Fibroblast of lung (primary cell): Measurements from ENCODE around the gene FRS3. TPM values are rescaled to one million over a fixed set of nuclear protein-coding genes. Genes with fewer than 3 reads are reported as not detected.

Experiments used
- DNase-seq, 2 donors: peaks; one replicate each; pipeline versions ENCODE4 v3.0.0 to v3.0.0-alpha.2; 2010; ENCODE audit warnings: low read depth in 2 of 2
- H2AFZ ChIP-seq: 2 replicates; pipeline ENCODE4 v1.5.1; 2012; ENCODE audit warnings: low read length, control low read depth, inconsistent platforms
- H3K27ac ChIP-seq: 2 replicates; pipeline ENCODE4 v1.5.1; 2011; ENCODE audit warnings: low read length, control low read depth; ENCODE audit not compliant: insufficient read depth
- H3K27me3 ChIP-seq: 2 replicates; pipeline ENCODE4 v1.5.1; 2011; ENCODE audit warnings: mild to moderate bottlenecking, low read length; ENCODE audit not compliant: control insufficient read depth, insufficient read depth
- H3K36me3 ChIP-seq: 2 replicates; pipeline ENCODE4 v1.5.1; 2011; ENCODE audit warnings: low read length; ENCODE audit not compliant: control insufficient read depth, insufficient read depth
- H3K4me1 ChIP-seq: 2 replicates; pipeline ENCODE4 v1.5.1; 2011; ENCODE audit warnings: low read length; ENCODE audit not compliant: control insufficient read depth, insufficient read depth; ENCODE audit errors: extremely low read depth
- H3K4me2 ChIP-seq: 2 replicates; pipeline ENCODE4 v1.5.1; 2011; ENCODE audit warnings: low read length, control low read depth; ENCODE audit not compliant: insufficient read depth; ENCODE audit errors: extremely low read depth
- H3K4me3 ChIP-seq, 4 experiments: fragments of 200-600 bp in 1 of 4; sonication (generic) in 1 of 4; replicated peaks in 1 of 4; 2 replicates each; pipeline ENCODE4 v1.5.1; 2011 to 2016; ENCODE audit warnings: low read length in 4 of 4, low read depth in 3 of 4, mild to moderate bottlenecking in 3 of 4, control low read depth in 2 of 4, inconsistent platforms in 1 of 4, mixed read lengths in 1 of 4; ENCODE audit not compliant: insufficient read depth in 1 of 4; ENCODE audit errors: control extremely low read depth in 1 of 4
- H3K79me2 ChIP-seq: 2 replicates; pipeline ENCODE4 v1.5.1; 2012; ENCODE audit warnings: mild to moderate bottlenecking, low read length, inconsistent platforms; ENCODE audit not compliant: control insufficient read depth, insufficient read depth
- H3K9ac ChIP-seq: 2 replicates; pipeline ENCODE4 v1.5.1; 2011; ENCODE audit warnings: mild to moderate bottlenecking, low read length, control low read depth; ENCODE audit not compliant: insufficient read depth
- H3K9me3 ChIP-seq: 2 replicates; pipeline ENCODE4 v1.5.1; 2012; ENCODE audit warnings: low read depth, low read length; ENCODE audit not compliant: control insufficient read depth, insufficient read depth
- H4K20me1 ChIP-seq: 2 replicates; pipeline ENCODE4 v1.5.1; 2011; ENCODE audit warnings: low read length; ENCODE audit not compliant: control insufficient read depth, insufficient read depth; ENCODE audit errors: extremely low read depth
- EZH2 ChIP-seq: IDR thresholded peaks from 2 replicates; pipeline ENCODE4 v1.5.1; 2012; ENCODE audit warnings: low read length, control low read depth, mild to moderate bottlenecking; ENCODE audit errors: missing control alignments
- polyA plus RNA-seq, 2 donors: library from polyadenylated mRNA; depleted of rRNA in 1 of 2; stranded (reverse) in 1 of 2; unstranded in 1 of 2; fragments of >200 nt; gene quantifications; 2 replicates each; pipeline ENCODE4 v1.2.1, GENCODE V29; 2011 to 2012; ENCODE audit warnings: missing spikeins in 1 of 2
- total RNA-seq: library from RNA; depleted of rRNA; stranded (reverse); fragments of >200 nt; gene quantifications from 2 replicates; pipeline ENCODE4 v1.2.1, GENCODE V29; 2014
- TF ChIP-seq, protein P1 (sequence below), 2 donors: IDR thresholded peaks in 1 of 2; conservative IDR thresholded peaks in 1 of 2; 1 replicate in 1 of 2; 2 replicates in 1 of 2; pipeline ENCODE4 v1.5.1; 2011 to 2012; ENCODE audit warnings: low read length in 2 of 2, control low read depth in 1 of 2, inconsistent platforms in 1 of 2, low read depth in 1 of 2, mild to moderate bottlenecking in 1 of 2

FRS3 gene
- total and polyA plus RNA-seq, 2 donors (not counting 1 experiment from before 2014, with no cell fraction given), result 1.8 to 2.4 TPM

- no peak for DNase-seq
- no peak overlapping the region for H3K4me3 ChIP-seq
- peaks cover 5% of the 10 kb centered on the region for H3K4me1 ChIP-seq
- no peaks in the 10 kb centered on the region for H3K9me3 ChIP-seq
- no peaks in the 10 kb centered on the region for H4K20me1 ChIP-seq
- H3K4me2 ChIP-seq, result no peak overlapping the region
- H3K36me3 ChIP-seq, result no peaks in the 10 kb centered on the region
- H3K27me3 ChIP-seq, result no peaks in the 10 kb centered on the region
- H2AFZ ChIP-seq, result no peak overlapping the region
- TF ChIP-seq, protein P1, sequence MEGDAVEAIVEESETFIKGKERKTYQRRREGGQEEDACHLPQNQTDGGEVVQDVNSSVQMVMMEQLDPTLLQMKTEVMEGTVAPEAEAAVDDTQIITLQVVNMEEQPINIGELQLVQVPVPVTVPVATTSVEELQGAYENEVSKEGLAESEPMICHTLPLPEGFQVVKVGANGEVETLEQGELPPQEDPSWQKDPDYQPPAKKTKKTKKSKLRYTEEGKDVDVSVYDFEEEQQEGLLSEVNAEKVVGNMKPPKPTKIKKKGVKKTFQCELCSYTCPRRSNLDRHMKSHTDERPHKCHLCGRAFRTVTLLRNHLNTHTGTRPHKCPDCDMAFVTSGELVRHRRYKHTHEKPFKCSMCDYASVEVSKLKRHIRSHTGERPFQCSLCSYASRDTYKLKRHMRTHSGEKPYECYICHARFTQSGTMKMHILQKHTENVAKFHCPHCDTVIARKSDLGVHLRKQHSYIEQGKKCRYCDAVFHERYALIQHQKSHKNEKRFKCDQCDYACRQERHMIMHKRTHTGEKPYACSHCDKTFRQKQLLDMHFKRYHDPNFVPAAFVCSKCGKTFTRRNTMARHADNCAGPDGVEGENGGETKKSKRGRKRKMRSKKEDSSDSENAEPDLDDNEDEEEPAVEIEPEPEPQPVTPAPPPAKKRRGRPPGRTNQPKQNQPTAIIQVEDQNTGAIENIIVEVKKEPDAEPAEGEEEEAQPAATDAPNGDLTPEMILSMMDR (conservative IDR thresholded peaks at IDR 0.05 in 1 of 2, IDR thresholded peaks at IDR 0.05 in 1 of 2; ENCODE audit: low read depth in 1 of 2, low read length in 2 of 2), result no peak
- TF ChIP-seq EZH2, result no peak
- H3K9ac ChIP-seq, result no peak overlapping the region
- no peak overlapping the region for H3K27ac ChIP-seq
- H3K79me2 ChIP-seq, result no peaks in the 10 kb centered on the region
Measured at GRCh38 chr6:41720262-41720620, 59.5 kb downstream of the FRS3 start.

Other genes starting within 250 kb of the FRS3 start
- gene FOXP4, start 233.5 kb downstream of the FRS3 start, total RNA-seq, result 1.3 and 1.8 TPM in 2 replicates
- 0.81 and 1.9 TPM in 2 replicates for gene FOXP4, start 233.5 kb downstream of the FRS3 start, polyA plus RNA-seq
- gene MDFI, start 141.4 kb downstream of the FRS3 start, total RNA-seq, result 0.17 and 3.3 TPM in 2 replicates
- not detected in 2 replicates for gene MDFI, start 141.4 kb downstream of the FRS3 start, polyA plus RNA-seq
- 5.6 and 7.6 TPM in 2 replicates for gene TFEB, start 44.3 kb downstream of the FRS3 start, total RNA-seq
- gene TFEB, start 44.3 kb downstream of the FRS3 start, polyA plus RNA-seq, result 1.9 and 2.0 TPM in 2 replicates
- gene PGC, start 32.5 kb downstream of the FRS3 start, total RNA-seq, result not detected in 2 replicates
- gene PGC, start 32.5 kb downstream of the FRS3 start, polyA plus RNA-seq, result not detected in 2 replicates
- gene PRICKLE4, start 882 bp upstream of the FRS3 start, total RNA-seq, result 0.26 TPM in 1 of 2 replicates, not detected in the other
- 0.08 and 0.19 TPM in 2 replicates for gene PRICKLE4, start 882 bp upstream of the FRS3 start, polyA plus RNA-seq
- gene TOMM6, start 7.8 kb upstream of the FRS3 start, total RNA-seq, result 53.4 and 54.7 TPM in 2 replicates
- gene TOMM6, start 7.8 kb upstream of the FRS3 start, polyA plus RNA-seq, result 324 and 506 TPM in 2 replicates
- 1.8 and 2.3 TPM in 2 replicates for gene USP49, start 115.5 kb upstream of the FRS3 start, total RNA-seq
- 1.0 and 1.5 TPM in 2 replicates for gene USP49, start 115.5 kb upstream of the FRS3 start, polyA plus RNA-seq
- gene MED20, start 141.2 kb upstream of the FRS3 start, total RNA-seq, result 24.9 and 27.7 TPM in 2 replicates
- gene MED20, start 141.2 kb upstream of the FRS3 start, polyA plus RNA-seq, result 38.6 and 40.0 TPM in 2 replicates
- gene BYSL, start 141.6 kb upstream of the FRS3 start, total RNA-seq, result 13.7 and 14.9 TPM in 2 replicates
- gene BYSL, start 141.6 kb upstream of the FRS3 start, polyA plus RNA-seq, result 11.3 and 19.7 TPM in 2 replicates
- gene CCND3, start 161.9 kb upstream of the FRS3 start, total RNA-seq, result 10.3 and 15.0 TPM in 2 replicates
- 29.6 and 43.7 TPM in 2 replicates for gene CCND3, start 161.9 kb upstream of the FRS3 start, polyA plus RNA-seq